ENCODE data around the gene SHC2.

GRCh38 chr19:496986-497385, 36.2 kb upstream of the SHC2 start:
- no peak for TF ChIP-seq CTCF (IDR thresholded peaks at IDR 0.05)
- no peak for TF ChIP-seq POLR2A (IDR thresholded peaks at IDR 0.05)
